Measurements from ENCODE around the gene HSPA14.
"Not testable (repeated sequence)": the region's sequence is repeated elsewhere in the genome, so short reads cannot be mapped to it uniquely, and the experiment has no call there.

The HSPA14 gene

GRCh38 chr10:14837003-14837756, 926 bp upstream of the HSPA14 start:
- no peak for DNase-seq

- peak; percentile 27 for DNase-seq
Observed at GRCh38 chr10:14838582-14839304, 637 bp downstream of the HSPA14 start.

GRCh38 chr10:14839305-14839695, 1.2 kb downstream of the HSPA14 start:
- DNase-seq = no peak

- no peak for DNase-seq
Observed at GRCh38 chr10:14840178-14840577, 2.1 kb downstream of the HSPA14 start.

- no peak for DNase-seq
Observed at GRCh38 chr10:14843327-14843988, 5.4 kb downstream of the HSPA14 start.

- no peak for DNase-seq
Observed at GRCh38 chr10:14844948-14845347, 6.8 kb downstream of the HSPA14 start.

GRCh38 chr10:14852236-14852635, 14.1 kb downstream of the HSPA14 start:
- no peak for DNase-seq

GRCh38 chr10:14855453-14855852, 17.3 kb downstream of the HSPA14 start:
- no peak for DNase-seq

GRCh38 chr10:14858338-14858960, 20.3 kb downstream of the HSPA14 start:
- peak; percentile 32 for DNase-seq

GRCh38 chr10:14859043-14859442, 20.9 kb downstream of the HSPA14 start:
- DNase-seq = no peak

- peak; percentile 35 for DNase-seq
Observed at GRCh38 chr10:14859775-14860174, 21.7 kb downstream of the HSPA14 start.

GRCh38 chr10:14860791-14861190, 22.7 kb downstream of the HSPA14 start:
- DNase-seq = no peak

- DNase-seq = not testable (repeated sequence)
Observed at GRCh38 chr10:14864466-14864865, 26.4 kb downstream of the HSPA14 start.

GRCh38 chr10:14864871-14865270, 26.8 kb downstream of the HSPA14 start:
- not testable (repeated sequence) for DNase-seq

- no peak for DNase-seq
Observed at GRCh38 chr10:14873090-14873760, 35.1 kb downstream of the HSPA14 start.

- peak; percentile 26 for DNase-seq
Observed at GRCh38 chr10:14875941-14876340, 37.8 kb downstream of the HSPA14 start.

- DNase-seq = no peak
Observed at GRCh38 chr10:14876764-14877163, 38.7 kb downstream of the HSPA14 start.

GRCh38 chr10:14878266-14879123, 40.4 kb downstream of the HSPA14 start, which contains the start of gene SUV39H2:
Gene SUV39H2 (plus strand): TSS chr10:14878866. CDS start chr10:14878889, 23 bp downstream.
- DNase-seq = peak; percentile 97

GRCh38 chr10:14879124-14879927, 41.2 kb downstream of the HSPA14 start:
- peak; percentile 14 for DNase-seq

- DNase-seq = no peak
Observed at GRCh38 chr10:14879928-14880193, 41.8 kb downstream of the HSPA14 start.

- no peak for DNase-seq
Observed at GRCh38 chr10:14880229-14880628, 42.1 kb downstream of the HSPA14 start.
